Progenitor cell of endocrine pancreas (in vitro differentiated cells): ENCODE measurements around the gene CARS1. TPM values are rescaled to one million over a fixed set of nuclear protein-coding genes. Genes with fewer than 3 reads are reported as not detected.
"Not testable (repeated sequence)": the region's sequence is repeated elsewhere in the genome, so short reads cannot be mapped to it uniquely, and the experiment has no call there.

ENCODE experiments used
- DNase-seq: peaks from one replicate; pipeline ENCODE4 v3.0.0; 2021; ENCODE audit warnings: low spot score; ENCODE audit not compliant: unreplicated experiment
- H3K27ac Mint-ChIP-seq: 2 replicates; pipeline ENCODE4 v1.8.0; 2021; ENCODE audit warnings: mild to moderate bottlenecking, moderate library complexity, mixed read lengths
- H3K27me3 Mint-ChIP-seq: 2 replicates; pipeline ENCODE4 v1.8.0; 2021; ENCODE audit warnings: mixed read lengths
- H3K36me3 Mint-ChIP-seq: 2 replicates; pipeline ENCODE4 v1.8.0; 2022; ENCODE audit warnings: mixed read lengths; ENCODE audit not compliant: insufficient read depth
- H3K4me1 Mint-ChIP-seq: 2 replicates; pipeline ENCODE4 v1.8.0; 2021; ENCODE audit warnings: low read depth, mixed read lengths
- H3K4me3 Mint-ChIP-seq: 2 replicates; pipeline ENCODE4 v1.8.0; 2021; ENCODE audit warnings: low read depth, mild to moderate bottlenecking, moderate library complexity, mixed read lengths
- H3K9me3 Mint-ChIP-seq: 2 replicates; pipeline ENCODE4 v1.8.0; 2021; ENCODE audit warnings: low read depth, mixed read lengths
- total RNA-seq: library from RNA; stranded (reverse); gene quantifications from 2 replicates; pipeline ENCODE4 v1.2.1, GENCODE V29; 2021
- TF ChIP-seq, protein P1 (sequence below): fragments of 200-600 bp; sonication (generic); IDR thresholded peaks from one replicate; pipeline ENCODE4 v1.5.0; 2021; ENCODE audit warnings: antibody characterized with exemption, mild to moderate bottlenecking; ENCODE audit not compliant: unreplicated experiment

CARS1 gene
- total RNA-seq, 1 donor from 2014 or later = 56.4 TPM

DNA sequence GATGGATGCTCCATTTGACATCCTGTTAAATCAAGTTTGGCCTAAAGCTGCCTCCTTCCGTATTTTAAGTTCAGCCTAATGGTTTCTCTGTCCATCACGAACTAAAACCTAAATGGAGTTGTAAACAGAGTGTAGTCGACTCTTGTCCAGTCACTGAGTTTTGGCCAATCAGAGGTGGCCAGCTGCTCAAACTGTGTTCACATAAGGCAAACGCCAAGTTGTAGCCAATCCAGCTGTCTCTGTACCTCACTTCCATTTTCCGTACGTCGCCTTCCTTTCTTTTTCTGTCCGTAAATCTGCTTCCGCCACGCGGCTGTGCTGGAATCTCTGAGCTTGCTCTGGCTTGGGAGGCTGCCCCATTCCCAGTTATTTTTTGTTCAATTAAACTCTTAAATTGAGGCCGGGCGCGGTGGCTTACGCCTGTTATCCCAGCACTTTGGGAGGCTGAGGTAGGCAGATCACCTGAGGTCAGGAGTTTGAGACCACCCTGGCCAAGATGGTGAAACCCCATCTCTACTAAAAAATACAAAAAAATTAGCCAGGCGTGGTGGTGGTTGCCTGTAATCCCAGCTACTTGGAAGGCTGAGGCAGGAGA, 20.7 kb upstream of the CARS1 start:
- Mint-ChIP-seq H3K36me3 (no peaks in the 10 kb centered on the region), H3K9me3 (no peaks in the 10 kb centered on the region), H3K4me1 (peaks cover 7% of the 10 kb centered on the region)

DNA sequence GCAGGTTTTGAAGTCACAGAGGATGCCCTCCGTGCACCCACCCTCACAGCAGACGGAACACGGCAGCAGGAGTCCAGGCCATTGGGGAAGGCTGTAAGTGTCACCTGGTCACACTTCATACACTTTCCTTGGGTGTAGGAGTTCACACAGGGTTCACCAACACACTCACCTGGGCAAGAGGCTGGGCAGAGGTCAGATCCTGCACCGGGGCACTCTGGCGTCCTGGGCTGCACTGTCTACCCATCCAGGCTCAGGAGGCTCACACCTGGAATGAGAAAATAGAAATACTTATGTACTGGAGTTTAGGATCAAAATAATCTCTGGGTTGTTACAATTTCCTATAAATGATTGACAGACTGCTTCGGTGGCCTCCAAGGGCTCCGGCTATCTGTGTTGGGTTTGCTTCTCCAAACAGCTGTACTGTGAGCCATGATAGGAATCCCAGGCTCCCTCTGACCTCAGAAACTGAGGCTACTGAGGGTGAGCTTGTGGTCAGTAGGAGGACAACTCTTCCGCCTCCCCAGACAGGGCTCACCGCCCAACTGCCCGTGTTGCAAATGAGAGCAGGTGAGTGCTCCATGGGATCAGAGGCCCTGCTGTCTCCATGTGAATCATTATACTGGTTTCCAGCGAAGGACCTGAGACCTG, 20.1 kb upstream of the CARS1 start:
- TF ChIP-seq, protein P1, sequence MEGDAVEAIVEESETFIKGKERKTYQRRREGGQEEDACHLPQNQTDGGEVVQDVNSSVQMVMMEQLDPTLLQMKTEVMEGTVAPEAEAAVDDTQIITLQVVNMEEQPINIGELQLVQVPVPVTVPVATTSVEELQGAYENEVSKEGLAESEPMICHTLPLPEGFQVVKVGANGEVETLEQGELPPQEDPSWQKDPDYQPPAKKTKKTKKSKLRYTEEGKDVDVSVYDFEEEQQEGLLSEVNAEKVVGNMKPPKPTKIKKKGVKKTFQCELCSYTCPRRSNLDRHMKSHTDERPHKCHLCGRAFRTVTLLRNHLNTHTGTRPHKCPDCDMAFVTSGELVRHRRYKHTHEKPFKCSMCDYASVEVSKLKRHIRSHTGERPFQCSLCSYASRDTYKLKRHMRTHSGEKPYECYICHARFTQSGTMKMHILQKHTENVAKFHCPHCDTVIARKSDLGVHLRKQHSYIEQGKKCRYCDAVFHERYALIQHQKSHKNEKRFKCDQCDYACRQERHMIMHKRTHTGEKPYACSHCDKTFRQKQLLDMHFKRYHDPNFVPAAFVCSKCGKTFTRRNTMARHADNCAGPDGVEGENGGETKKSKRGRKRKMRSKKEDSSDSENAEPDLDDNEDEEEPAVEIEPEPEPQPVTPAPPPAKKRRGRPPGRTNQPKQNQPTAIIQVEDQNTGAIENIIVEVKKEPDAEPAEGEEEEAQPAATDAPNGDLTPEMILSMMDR = no peak
- H3K4me3 Mint-ChIP-seq = no peak overlapping the region

More for the DNA sequence above, 20.7 kb upstream of the CARS1 start:
- Mint-ChIP-seq H3K4me3 (no peak overlapping the region), H3K27ac (no peak overlapping the region), H3K27me3 (peaks cover 14% of the 10 kb centered on the region)
- TF ChIP-seq, protein P1 = no peak
- DNase-seq = no peak

DNA sequence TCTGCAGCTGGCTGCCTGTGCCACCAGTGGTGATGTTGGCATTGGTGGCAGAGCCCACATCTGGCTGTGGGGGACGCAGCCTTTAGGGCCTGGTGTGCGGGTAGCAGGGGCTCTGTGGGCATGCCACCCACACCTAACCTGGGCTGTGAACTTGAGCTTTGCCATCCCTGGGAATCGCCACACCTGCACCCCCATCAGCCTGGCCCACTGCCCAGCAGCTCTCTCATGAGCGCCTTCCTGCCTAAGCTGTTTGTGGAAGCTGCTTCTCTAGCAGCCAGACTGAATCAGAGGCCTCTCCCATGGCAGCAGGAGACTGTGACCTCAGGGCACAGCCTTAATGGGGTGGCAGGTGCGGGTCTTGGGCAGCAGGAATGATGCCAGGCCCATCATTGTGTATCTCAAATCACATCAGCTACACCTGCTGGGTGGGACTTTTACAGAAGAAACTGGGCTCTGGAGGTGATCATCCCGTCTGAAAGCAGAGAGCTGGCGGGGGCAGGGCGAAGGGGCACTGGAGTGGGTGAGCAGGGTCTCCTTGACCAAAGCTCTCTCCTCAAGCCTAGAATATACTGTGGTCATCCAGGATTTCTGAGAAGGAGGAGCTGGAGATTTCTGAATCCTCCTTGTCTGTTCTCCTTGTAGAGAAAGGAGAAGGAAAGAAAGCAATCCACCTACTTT, 17.8 kb upstream of the CARS1 start:
- no peak overlapping the region for H3K27ac Mint-ChIP-seq
- DNase-seq = no peak
- H3K36me3 Mint-ChIP-seq = no peaks in the 10 kb centered on the region
- H3K4me3 Mint-ChIP-seq = no peak overlapping the region
- TF ChIP-seq, protein P1 = no peak
- H3K4me1 Mint-ChIP-seq = peaks cover 7% of the 10 kb centered on the region
- H3K9me3 Mint-ChIP-seq = no peaks in the 10 kb centered on the region
- H3K27me3 Mint-ChIP-seq = peaks cover 8% of the 10 kb centered on the region

More for the DNA sequence above, 20.1 kb upstream of the CARS1 start:
- Mint-ChIP-seq H3K27me3 (peaks cover 12% of the 10 kb centered on the region), H3K27ac (peak overlapping the region; percentile 49), H3K36me3 (no peaks in the 10 kb centered on the region), H3K4me1 (peaks cover 7% of the 10 kb centered on the region), H3K9me3 (no peaks in the 10 kb centered on the region)
- no peak for DNase-seq

DNA sequence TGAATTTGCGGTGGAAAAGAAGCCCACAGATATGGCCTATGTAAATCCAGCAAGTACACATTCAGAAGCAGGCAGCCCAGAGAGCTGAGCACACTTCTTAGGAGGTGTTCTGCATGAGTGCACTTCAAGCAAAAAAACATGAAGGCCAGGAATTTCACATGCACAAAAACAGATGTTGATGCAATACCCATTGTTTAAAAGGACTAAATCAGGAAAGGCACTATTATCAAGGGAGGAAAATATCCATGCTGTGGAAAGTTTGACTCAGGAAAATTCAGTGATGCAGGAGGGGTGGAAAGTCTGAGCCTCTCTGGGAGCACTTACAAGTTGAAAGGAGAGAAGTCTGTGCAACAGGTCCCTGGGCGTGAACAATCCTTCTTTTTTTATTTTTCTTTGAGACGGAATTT, 15.8 kb upstream of the CARS1 start:
- no peaks in the 10 kb centered on the region for H3K36me3 Mint-ChIP-seq
- no peak for DNase-seq
- TF ChIP-seq, protein P1 = no peak
- peaks cover 7% of the 10 kb centered on the region for H3K4me1 Mint-ChIP-seq
- H3K27ac Mint-ChIP-seq = no peak overlapping the region
- no peak overlapping the region for H3K4me3 Mint-ChIP-seq
- H3K27me3 Mint-ChIP-seq = peaks cover 4% of the 10 kb centered on the region
- no peaks in the 10 kb centered on the region for H3K9me3 Mint-ChIP-seq

DNA sequence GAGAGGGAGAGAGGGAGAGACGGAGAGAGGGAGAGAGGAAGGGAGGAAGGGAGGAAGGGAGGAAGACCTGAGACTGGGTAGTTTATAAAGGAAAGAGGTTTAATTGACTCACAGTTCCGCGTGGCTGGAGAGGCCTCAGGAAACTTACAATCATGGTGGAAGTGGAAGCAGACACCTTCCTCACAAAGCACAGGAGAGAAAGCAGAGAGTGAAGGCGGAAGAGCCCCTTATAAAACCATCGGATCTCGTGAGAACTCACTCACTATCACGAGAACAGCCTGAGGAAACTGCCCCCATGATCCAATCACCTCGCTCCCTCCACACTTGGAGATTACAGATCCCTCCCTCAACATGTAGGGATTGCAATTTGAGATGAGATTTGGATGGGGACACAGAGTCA, 12.2 kb upstream of the CARS1 start:
- Mint-ChIP-seq H3K27me3 (peaks cover 4% of the 10 kb centered on the region), H3K4me3 (no peak overlapping the region), H3K27ac (no peak overlapping the region), H3K9me3 (no peaks in the 10 kb centered on the region), H3K4me1 (no peaks in the 10 kb centered on the region), H3K36me3 (no peaks in the 10 kb centered on the region)
- TF ChIP-seq, protein P1 = no peak
- DNase-seq = no peak

DNA sequence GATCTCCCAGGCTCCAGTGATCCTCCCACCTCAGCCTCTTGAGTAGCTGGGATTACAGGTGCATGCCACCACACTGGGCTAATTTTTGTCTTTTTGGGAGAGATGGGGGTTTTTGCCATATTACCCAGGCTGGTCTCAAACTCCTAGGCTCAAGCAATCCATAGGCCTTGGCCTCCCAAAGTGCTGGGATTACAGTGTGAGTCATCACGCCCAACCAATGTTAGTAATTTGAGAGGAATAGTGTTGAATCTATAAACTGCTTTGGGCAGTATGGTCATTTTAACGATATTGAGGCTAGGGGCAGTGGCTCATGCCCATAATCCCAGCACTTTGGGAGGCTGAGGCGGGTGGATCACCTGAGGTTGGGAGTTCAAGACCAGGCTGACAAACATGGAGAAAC, 9.1 kb upstream of the CARS1 start:
- not testable (repeated sequence) for DNase-seq, H3K4me3 Mint-ChIP-seq, H3K9me3 Mint-ChIP-seq, H3K4me1 Mint-ChIP-seq, H3K36me3 Mint-ChIP-seq, H3K27ac Mint-ChIP-seq, H3K27me3 Mint-ChIP-seq

DNA sequence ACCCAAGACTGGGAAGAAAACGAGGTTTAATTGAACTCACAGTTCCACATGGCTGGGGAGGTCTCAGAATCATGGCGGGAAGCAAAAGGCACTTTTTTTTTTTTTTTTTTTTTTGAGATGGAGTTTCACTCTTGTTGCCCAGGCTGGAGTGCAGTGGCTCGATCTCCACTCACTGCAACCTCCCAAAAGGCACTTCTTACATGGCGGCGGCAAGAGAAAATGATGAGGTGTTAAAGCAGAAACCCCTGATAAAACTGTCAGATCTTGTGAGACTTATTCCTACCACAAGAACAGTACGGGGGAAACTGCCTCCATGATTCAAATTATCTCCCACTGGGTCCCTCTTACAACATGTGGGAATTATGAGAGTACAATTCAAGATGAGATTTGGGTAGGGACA, 7.5 kb upstream of the CARS1 start:
- not testable (repeated sequence) for H3K27ac Mint-ChIP-seq, H3K4me3 Mint-ChIP-seq, DNase-seq, H3K9me3 Mint-ChIP-seq, H3K4me1 Mint-ChIP-seq, H3K27me3 Mint-ChIP-seq, H3K36me3 Mint-ChIP-seq

DNA sequence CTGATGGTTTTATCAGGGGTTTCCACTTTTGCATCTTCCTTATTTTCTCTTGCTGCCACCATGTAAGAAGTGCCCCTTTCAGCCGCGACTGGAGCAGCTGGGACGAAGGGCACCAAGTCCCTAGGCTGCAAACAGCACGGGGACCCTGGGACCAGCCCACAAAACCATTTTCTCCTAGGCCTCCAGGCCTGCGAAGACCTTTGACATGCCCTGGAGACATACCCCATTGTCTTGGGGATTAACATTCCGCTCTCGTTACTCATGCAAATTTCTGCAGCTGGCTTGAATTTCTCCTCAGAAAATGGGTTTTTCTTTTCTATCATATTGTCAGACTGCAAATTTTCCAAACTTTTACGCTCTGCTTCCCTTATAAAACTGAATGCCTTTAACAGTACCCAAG, 6.7 kb upstream of the CARS1 start:
- H3K27me3 Mint-ChIP-seq, H3K27ac Mint-ChIP-seq, H3K9me3 Mint-ChIP-seq, DNase-seq, H3K4me3 Mint-ChIP-seq, H3K4me1 Mint-ChIP-seq, H3K36me3 Mint-ChIP-seq: not testable (repeated sequence)
